Measurements from ENCODE around the gene NRARP.

Gene NRARP

GRCh38 chr9:137306850-137307254 lies 4.8 kb upstream of the NRARP start:
- no peak for DNase-seq (ENCODE audit: extremely low spot score)
- ChIA-PET CTCF (no interaction called here), POLR2A (no interaction called here)
- TF ChIP-seq LEF1 (IDR thresholded peaks at IDR 0.05; ENCODE audit: borderline replicate concordance) (no peak), CTBP1 (IDR thresholded peaks at IDR 0.05; ENCODE audit: borderline replicate concordance) (no peak), SP1 (IDR thresholded peaks at IDR 0.05) (no peak), L3MBTL2 (conservative IDR thresholded peaks at IDR 0.05) (no peak), ARNT (IDR thresholded peaks at IDR 0.05) (no peak), ZNF384 (IDR thresholded peaks at IDR 0.05) (no peak), ELF4 (IDR thresholded peaks at IDR 0.05) (no peak), TARDBP (IDR thresholded peaks at IDR 0.05) (no peak), FOXM1 (IDR thresholded peaks at IDR 0.05; ENCODE audit: borderline replicate concordance) (no peak), FOXA1 (IDR thresholded peaks at IDR 0.05) (no peak)

- ChIA-PET CTCF (no interaction called here), POLR2A (no interaction called here)
- DNase-seq (ENCODE audit: extremely low spot score), result no peak
- TF ChIP-seq FOXK2 (IDR thresholded peaks at IDR 0.05), result no peak
- no peak for TF ChIP-seq ARNT (IDR thresholded peaks at IDR 0.05)
- TF ChIP-seq SUZ12 (IDR thresholded peaks at IDR 0.05), result no peak
- no peak for TF ChIP-seq CTBP1 (IDR thresholded peaks at IDR 0.05; ENCODE audit: borderline replicate concordance)
- no peak for TF ChIP-seq SP1 (IDR thresholded peaks at IDR 0.05)
- no peak for TF ChIP-seq LEF1 (IDR thresholded peaks at IDR 0.05; ENCODE audit: borderline replicate concordance)
- TF ChIP-seq NFRKB (IDR thresholded peaks at IDR 0.05), result no peak
- TF ChIP-seq ZNF384 (IDR thresholded peaks at IDR 0.05), result no peak
- TF ChIP-seq HDGF (IDR thresholded peaks at IDR 0.05; ENCODE audit: borderline replicate concordance), result no peak
- TF ChIP-seq BHLHE40 (IDR thresholded peaks at IDR 0.05; ENCODE audit: borderline replicate concordance), result no peak
- TF ChIP-seq PKNOX1 (IDR thresholded peaks at IDR 0.05), result no peak
- TF ChIP-seq L3MBTL2 (conservative IDR thresholded peaks at IDR 0.05), result no peak
Measured at GRCh38 chr9:137306066-137306849, 4.2 kb upstream of the NRARP start.

- TF ChIP-seq HDGF (IDR thresholded peaks at IDR 0.05; ENCODE audit: borderline replicate concordance) (no peak), NFRKB (IDR thresholded peaks at IDR 0.05) (no peak), FOXA1 (IDR thresholded peaks at IDR 0.05) (no peak), PKNOX1 (IDR thresholded peaks at IDR 0.05) (no peak), LEF1 (IDR thresholded peaks at IDR 0.05; ENCODE audit: borderline replicate concordance) (no peak), TARDBP (IDR thresholded peaks at IDR 0.05) (no peak), CTBP1 (IDR thresholded peaks at IDR 0.05; ENCODE audit: borderline replicate concordance) (no peak)
- DNase-seq (ENCODE audit: extremely low spot score), result no peak
- POLR2A ChIA-PET, result no interaction called here
- CTCF ChIA-PET, result no interaction called here
Measured at GRCh38 chr9:137305798-137306065, 3.7 kb upstream of the NRARP start.

- no peak for DNase-seq (ENCODE audit: extremely low spot score)
- CTCF ChIA-PET, result interaction anchor here (0.7 kb wide), 1 partner anchor 250 kb away, joined by 3 read pairs; no protein-coding TSS in a partner anchor
- TF ChIP-seq CTBP1 (IDR thresholded peaks at IDR 0.05; ENCODE audit: borderline replicate concordance) (no peak), HDGF (IDR thresholded peaks at IDR 0.05; ENCODE audit: borderline replicate concordance) (no peak), SUZ12 (IDR thresholded peaks at IDR 0.05) (no peak), FOXA1 (IDR thresholded peaks at IDR 0.05) (no peak), ZNF384 (IDR thresholded peaks at IDR 0.05) (no peak), ARNT (IDR thresholded peaks at IDR 0.05) (no peak), LEF1 (IDR thresholded peaks at IDR 0.05; ENCODE audit: borderline replicate concordance) (no peak), SP1 (IDR thresholded peaks at IDR 0.05) (no peak), NFRKB (IDR thresholded peaks at IDR 0.05) (no peak), TARDBP (IDR thresholded peaks at IDR 0.05) (no peak), PKNOX1 (IDR thresholded peaks at IDR 0.05) (no peak), L3MBTL2 (conservative IDR thresholded peaks at IDR 0.05) (no peak), ELF4 (IDR thresholded peaks at IDR 0.05) (no peak)
- POLR2A ChIA-PET, result no interaction called here
Measured at GRCh38 chr9:137305060-137305797, 3.2 kb upstream of the NRARP start.

GRCh38 chr9:137304383-137305059 lies 2.5 kb upstream of the NRARP start:
- no peak for DNase-seq (ENCODE audit: extremely low spot score)
- ChIA-PET CTCF (interaction anchor here (0.7 kb wide), 1 partner anchor 249 kb away, joined by 3 read pairs; no protein-coding TSS in a partner anchor), POLR2A (interaction anchor here (3.5 kb wide), 1 partner anchor 118 kb away, joined by 18 read pairs; the partner anchor contains the start of genes EXD3 and NOXA1)
- TF ChIP-seq ARNT (IDR thresholded peaks at IDR 0.05) (no peak), SP1 (IDR thresholded peaks at IDR 0.05) (no peak), ZNF384 (IDR thresholded peaks at IDR 0.05) (no peak), LEF1 (IDR thresholded peaks at IDR 0.05; ENCODE audit: borderline replicate concordance) (no peak), PKNOX1 (IDR thresholded peaks at IDR 0.05) (no peak), HDGF (IDR thresholded peaks at IDR 0.05; ENCODE audit: borderline replicate concordance) (no peak), L3MBTL2 (conservative IDR thresholded peaks at IDR 0.05) (no peak)
